Measurements from ENCODE around the gene SLC66A1. TPM values are rescaled to one million over a fixed set of nuclear protein-coding genes. Genes with fewer than 3 reads are reported as not detected.
A peak's percentile ranks its signal among the peaks of the same experiment; 100 is the strongest.

The SLC66A1 gene
- total RNA-seq, 1 donor from 2014 or later: 4.8 TPM

DNA sequence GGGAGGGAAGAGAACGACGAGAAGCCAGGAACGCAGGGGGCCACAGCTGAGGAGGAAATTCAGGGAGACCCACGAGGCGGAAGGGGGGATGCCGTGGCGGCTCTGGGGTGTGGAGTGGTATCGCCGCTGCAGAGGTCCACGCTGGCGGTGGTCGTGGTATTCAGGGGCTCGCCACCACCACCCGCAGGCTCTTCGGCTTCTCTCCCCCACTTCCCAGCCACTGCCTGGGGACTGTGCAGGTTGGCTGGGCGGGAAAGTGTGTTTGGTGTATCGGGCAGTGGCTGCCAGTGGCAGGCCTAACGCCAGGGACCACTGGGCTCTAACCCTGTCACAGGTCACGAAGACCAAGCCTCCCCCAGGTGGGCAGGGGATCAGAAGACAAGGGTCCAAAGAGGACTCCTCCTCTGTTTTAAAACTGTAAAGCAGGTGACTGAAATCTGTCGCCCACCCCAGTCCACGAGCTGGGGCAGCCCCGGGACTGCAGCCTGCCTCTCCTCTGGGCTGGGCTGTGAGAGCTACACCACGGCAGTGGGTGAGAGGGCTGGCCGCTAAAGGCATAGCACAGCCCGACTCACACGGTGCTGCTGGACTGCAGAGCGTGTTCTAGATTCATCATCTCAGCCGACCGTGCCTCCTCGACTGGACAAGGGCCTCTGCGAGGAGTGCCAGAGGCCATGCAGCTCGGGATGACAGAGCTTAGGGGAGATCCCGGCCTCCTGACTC lies 30.9 kb downstream of the SLC66A1 start:
- Histone ChIP-seq H3K36me3 (no peaks in the 10 kb centered on the region), H3K79me2 (ENCODE audit: low read depth) (no peaks in the 10 kb centered on the region), H2AFZ (replicated peaks) (no peak overlapping the region), H3K27me3 (no peaks in the 10 kb centered on the region), H4K20me1 (ENCODE audit: low read depth) (peaks cover 29% of the 10 kb centered on the region), H3K9ac (no peak overlapping the region), H3K9me3 (ENCODE audit: low read depth) (no peaks in the 10 kb centered on the region), H3K27ac (no peak overlapping the region), H3K4me3 (no peak overlapping the region), H3K4me1 (peaks cover 10% of the 10 kb centered on the region), H3F3A (ENCODE audit: low read depth) (peaks cover 17% of the 10 kb centered on the region), H3K4me2 (no peak overlapping the region)
- Mint-ChIP-seq H3K27ac (no peak overlapping the region), H3K9me3 (no peaks in the 10 kb centered on the region), H3K36me3 (peaks cover 4% of the 10 kb centered on the region), H3K4me3 (peak overlapping the region; percentile 37), H3K27me3 (ENCODE audit: insufficient read depth, low read depth) (peaks cover 8% of the 10 kb centered on the region), H3K4me1 (peaks cover 19% of the 10 kb centered on the region)
- DNase-seq (ENCODE audit: low spot score): no peak
- TF ChIP-seq, protein P1, sequence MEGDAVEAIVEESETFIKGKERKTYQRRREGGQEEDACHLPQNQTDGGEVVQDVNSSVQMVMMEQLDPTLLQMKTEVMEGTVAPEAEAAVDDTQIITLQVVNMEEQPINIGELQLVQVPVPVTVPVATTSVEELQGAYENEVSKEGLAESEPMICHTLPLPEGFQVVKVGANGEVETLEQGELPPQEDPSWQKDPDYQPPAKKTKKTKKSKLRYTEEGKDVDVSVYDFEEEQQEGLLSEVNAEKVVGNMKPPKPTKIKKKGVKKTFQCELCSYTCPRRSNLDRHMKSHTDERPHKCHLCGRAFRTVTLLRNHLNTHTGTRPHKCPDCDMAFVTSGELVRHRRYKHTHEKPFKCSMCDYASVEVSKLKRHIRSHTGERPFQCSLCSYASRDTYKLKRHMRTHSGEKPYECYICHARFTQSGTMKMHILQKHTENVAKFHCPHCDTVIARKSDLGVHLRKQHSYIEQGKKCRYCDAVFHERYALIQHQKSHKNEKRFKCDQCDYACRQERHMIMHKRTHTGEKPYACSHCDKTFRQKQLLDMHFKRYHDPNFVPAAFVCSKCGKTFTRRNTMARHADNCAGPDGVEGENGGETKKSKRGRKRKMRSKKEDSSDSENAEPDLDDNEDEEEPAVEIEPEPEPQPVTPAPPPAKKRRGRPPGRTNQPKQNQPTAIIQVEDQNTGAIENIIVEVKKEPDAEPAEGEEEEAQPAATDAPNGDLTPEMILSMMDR (IDR thresholded peaks at IDR 0.05): no peak
- no peak for TF ChIP-seq EZH2 (IDR thresholded peaks at IDR 0.05)
- no peak for TF ChIP-seq EZH2phosphoT487 (IDR thresholded peaks at IDR 0.05)

DNA sequence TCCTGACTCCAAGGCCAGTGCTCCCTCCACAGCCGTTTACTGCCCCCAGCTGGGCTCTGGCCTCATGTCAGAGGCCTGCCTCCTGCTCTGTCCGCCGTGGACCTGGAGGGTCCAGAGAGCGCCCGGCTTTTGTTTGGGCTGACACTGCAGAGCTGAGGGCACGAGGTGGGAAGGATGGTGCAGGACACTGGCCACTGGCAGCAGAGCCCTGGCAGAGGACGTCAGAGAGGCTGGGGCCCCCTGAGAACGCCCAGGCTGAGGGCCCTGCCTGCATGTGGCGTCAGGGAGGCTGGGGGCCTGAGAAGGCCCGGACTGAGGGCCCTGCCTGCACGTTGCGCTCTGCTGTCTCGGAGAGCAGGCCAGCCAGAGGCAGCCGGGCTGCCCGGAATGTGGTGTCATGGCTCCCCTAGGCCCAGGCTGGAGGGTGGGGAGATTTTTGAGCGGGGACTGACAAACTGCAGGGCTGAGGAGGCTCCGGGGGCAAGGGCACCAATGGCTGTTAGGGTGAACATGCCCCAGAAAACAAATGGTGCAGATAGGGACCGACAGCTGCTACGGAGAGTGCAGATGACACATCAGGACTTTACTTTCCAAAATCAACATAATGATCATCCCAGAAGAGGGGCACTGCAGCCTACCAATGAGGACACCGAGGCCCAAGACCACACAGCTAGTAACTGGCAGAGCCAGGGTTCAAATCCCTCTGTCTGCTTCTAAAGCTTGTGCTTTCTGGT lies 31.7 kb downstream of the SLC66A1 start:
- H3K36me3 ChIP-seq: no peaks in the 10 kb centered on the region

DNA sequence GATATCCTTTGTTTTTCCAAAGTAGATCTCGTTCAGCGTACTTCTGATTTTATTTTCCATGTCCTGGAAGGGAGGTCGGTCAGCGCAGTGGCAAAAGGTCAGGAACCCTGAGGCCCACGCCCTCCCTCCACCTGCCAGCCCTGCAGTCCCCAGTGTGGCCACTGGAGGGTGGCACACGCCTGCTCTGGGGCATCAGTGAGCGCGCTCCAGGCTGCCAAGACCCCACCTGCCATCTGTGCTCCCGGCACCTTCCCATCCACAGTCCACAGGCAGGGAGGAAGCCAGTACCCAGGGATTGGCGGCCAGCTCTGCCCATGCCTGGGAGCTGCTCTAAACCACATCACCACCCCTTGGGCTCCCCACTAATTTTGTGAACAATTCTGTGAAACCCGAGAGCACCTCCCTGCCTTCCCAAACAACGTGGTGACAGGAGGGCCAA lies 32.3 kb downstream of the SLC66A1 start:
- H3K9me3 Mint-ChIP-seq: no peaks in the 10 kb centered on the region
- no peak for TF ChIP-seq EZH2 (IDR thresholded peaks at IDR 0.05)
- TF ChIP-seq, protein P1 (IDR thresholded peaks at IDR 0.05): peak; percentile 82
- no peaks in the 10 kb centered on the region for H3K27me3 ChIP-seq
- H3K27me3 Mint-ChIP-seq (ENCODE audit: insufficient read depth, low read depth): peaks cover 6% of the 10 kb centered on the region
- no peak overlapping the region for H3K9ac ChIP-seq
- H3K27ac ChIP-seq: no peak overlapping the region
- no peaks in the 10 kb centered on the region for H3K36me3 ChIP-seq
- no peak overlapping the region for H2AFZ ChIP-seq (replicated peaks)
- no peaks in the 10 kb centered on the region for H3K79me2 ChIP-seq (ENCODE audit: low read depth)
- H4K20me1 ChIP-seq (ENCODE audit: low read depth): peaks cover 26% of the 10 kb centered on the region
- no peak overlapping the region for H3K27ac Mint-ChIP-seq
- H3K4me1 ChIP-seq: peaks cover 2% of the 10 kb centered on the region
- peaks cover 11% of the 10 kb centered on the region for H3F3A ChIP-seq (ENCODE audit: low read depth)
- H3K4me3 Mint-ChIP-seq: no peak overlapping the region
- no peak overlapping the region for H3K4me2 ChIP-seq
- H3K4me1 Mint-ChIP-seq: peaks cover 9% of the 10 kb centered on the region
- peak; percentile 77 for DNase-seq (ENCODE audit: low spot score)
- H3K4me3 ChIP-seq: no peak overlapping the region
- H3K9me3 ChIP-seq (ENCODE audit: low read depth): no peaks in the 10 kb centered on the region
- H3K36me3 Mint-ChIP-seq: peaks cover 4% of the 10 kb centered on the region

More for the DNA sequence above, 31.7 kb downstream of the SLC66A1 start:
- H3K36me3 Mint-ChIP-seq: peaks cover 4% of the 10 kb centered on the region
- H2AFZ ChIP-seq (replicated peaks): no peak overlapping the region
- DNase-seq (ENCODE audit: low spot score): no peak
- H3K27me3 ChIP-seq: no peaks in the 10 kb centered on the region
- H3K79me2 ChIP-seq (ENCODE audit: low read depth): no peaks in the 10 kb centered on the region
- no peak overlapping the region for H3K4me2 ChIP-seq
- H3K9me3 ChIP-seq (ENCODE audit: low read depth): no peaks in the 10 kb centered on the region
- TF ChIP-seq EZH2phosphoT487 (IDR thresholded peaks at IDR 0.05) (no peak), EZH2 (IDR thresholded peaks at IDR 0.05) (no peak)
- TF ChIP-seq, protein P1 (IDR thresholded peaks at IDR 0.05): no peak
- H3K27ac ChIP-seq: no peak overlapping the region
- peaks cover 14% of the 10 kb centered on the region for H3K4me1 Mint-ChIP-seq
- H3K4me3 Mint-ChIP-seq: no peak overlapping the region
- peaks cover 29% of the 10 kb centered on the region for H4K20me1 ChIP-seq (ENCODE audit: low read depth)
- peaks cover 6% of the 10 kb centered on the region for H3K27me3 Mint-ChIP-seq (ENCODE audit: insufficient read depth, low read depth)
- H3K4me1 ChIP-seq: peaks cover 6% of the 10 kb centered on the region
- H3K27ac Mint-ChIP-seq: no peak overlapping the region
- peaks cover 17% of the 10 kb centered on the region for H3F3A ChIP-seq (ENCODE audit: low read depth)
- no peak overlapping the region for H3K9ac ChIP-seq
- H3K9me3 Mint-ChIP-seq: no peaks in the 10 kb centered on the region
- H3K4me3 ChIP-seq: no peak overlapping the region
